DMS79 treated with DMSO at 0.1 percent for 48 hours (cell line): ENCODE measurements around the gene RNF14.
"Not testable (repeated sequence)": the region's sequence is repeated elsewhere in the genome, so short reads cannot be mapped to it uniquely, and the experiment has no call there.

Source experiments
- DNase-seq: peaks from one replicate; lab custom pipeline; 2025; lab: John Stamatoyannopoulos, UW

RNF14 gene, protein sequence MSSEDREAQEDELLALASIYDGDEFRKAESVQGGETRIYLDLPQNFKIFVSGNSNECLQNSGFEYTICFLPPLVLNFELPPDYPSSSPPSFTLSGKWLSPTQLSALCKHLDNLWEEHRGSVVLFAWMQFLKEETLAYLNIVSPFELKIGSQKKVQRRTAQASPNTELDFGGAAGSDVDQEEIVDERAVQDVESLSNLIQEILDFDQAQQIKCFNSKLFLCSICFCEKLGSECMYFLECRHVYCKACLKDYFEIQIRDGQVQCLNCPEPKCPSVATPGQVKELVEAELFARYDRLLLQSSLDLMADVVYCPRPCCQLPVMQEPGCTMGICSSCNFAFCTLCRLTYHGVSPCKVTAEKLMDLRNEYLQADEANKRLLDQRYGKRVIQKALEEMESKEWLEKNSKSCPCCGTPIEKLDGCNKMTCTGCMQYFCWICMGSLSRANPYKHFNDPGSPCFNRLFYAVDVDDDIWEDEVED

GRCh38 chr5:141968914-141969608, at the start of gene RNF14:
Gene RNF14, plus strand, starts transcription at chr5:141969105. Its CDS starts 4,484 bp downstream, at chr5:141973589.
- DNase-seq, result peak; percentile 62

- DNase-seq, result no peak
These were observed 49.4 kb upstream of the RNF14 start for GRCh38 chr5:141919218-141920119.

DNA sequence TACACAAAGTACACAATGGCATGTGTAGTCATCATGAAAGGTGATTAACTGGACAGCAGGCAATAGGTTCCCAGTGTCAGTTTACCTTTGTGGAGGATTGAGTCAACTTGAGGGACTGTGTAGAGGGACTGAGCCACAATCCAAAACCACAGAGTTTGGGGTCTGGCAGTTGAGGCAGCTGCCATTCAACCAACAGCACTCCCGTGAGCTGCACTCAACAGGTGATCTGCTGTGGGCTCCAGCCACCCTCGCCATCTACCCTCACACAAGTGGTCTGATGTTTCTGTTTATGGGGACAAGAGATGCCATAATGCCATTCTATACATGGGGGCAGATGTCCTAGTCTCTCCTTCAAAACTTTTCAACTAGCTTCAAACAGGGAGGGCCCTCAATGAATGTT, 48.1 kb upstream of the RNF14 start:
- no peak for DNase-seq

- DNase-seq, result not testable (repeated sequence)
These were observed 46.0 kb upstream of the RNF14 start for GRCh38 chr5:141922827-141923447.

- peak; percentile 74 for DNase-seq
These were observed 45.2 kb upstream of the RNF14 start, which contains the start of gene DELE1 for GRCh38 chr5:141923448-141924313. Gene DELE1, plus strand, starts transcription at chr5:141923871. Its CDS starts 71 bp downstream, at chr5:141923942.

DNA sequence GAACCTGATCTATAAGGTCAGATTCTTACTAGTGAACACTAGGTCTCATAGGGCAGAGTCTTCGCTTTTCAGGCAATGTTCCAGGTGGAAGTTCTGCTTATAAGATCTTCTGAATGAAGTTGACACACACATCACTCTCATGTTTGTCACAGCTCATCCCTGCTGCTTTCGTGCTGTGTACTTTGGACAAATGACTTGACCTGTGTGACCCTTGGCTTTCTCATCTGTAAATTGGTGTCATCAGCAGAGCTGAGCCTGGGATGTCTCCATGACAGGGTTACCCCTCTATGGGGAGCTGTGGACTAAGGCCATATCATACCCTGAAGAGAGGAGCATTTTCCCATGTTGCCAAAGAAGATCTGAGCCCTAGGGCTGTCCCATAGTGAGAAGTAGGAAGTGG, 42.5 kb upstream of the RNF14 start:
- no peak for DNase-seq

DNA sequence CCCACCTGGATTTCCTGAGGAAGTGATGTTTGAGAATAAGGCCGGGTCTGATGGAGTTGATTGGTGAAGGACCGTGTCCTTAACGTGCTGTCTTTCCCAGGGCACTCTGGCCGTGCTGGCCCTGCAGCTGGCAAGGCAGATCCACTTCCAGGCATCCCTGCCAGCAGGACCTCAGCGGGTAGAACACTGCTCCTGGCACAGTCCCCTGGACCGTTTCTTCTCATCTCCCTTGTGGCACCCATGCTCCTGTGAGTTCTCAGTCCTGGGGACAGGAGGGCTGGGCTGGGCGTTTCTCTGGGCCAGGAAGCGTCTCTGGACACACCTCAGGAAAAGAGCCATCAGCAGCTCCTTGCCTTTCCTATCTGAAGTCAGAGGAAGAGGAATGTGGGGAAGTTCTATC, 40.9 kb upstream of the RNF14 start:
- DNase-seq, result no peak

DNA sequence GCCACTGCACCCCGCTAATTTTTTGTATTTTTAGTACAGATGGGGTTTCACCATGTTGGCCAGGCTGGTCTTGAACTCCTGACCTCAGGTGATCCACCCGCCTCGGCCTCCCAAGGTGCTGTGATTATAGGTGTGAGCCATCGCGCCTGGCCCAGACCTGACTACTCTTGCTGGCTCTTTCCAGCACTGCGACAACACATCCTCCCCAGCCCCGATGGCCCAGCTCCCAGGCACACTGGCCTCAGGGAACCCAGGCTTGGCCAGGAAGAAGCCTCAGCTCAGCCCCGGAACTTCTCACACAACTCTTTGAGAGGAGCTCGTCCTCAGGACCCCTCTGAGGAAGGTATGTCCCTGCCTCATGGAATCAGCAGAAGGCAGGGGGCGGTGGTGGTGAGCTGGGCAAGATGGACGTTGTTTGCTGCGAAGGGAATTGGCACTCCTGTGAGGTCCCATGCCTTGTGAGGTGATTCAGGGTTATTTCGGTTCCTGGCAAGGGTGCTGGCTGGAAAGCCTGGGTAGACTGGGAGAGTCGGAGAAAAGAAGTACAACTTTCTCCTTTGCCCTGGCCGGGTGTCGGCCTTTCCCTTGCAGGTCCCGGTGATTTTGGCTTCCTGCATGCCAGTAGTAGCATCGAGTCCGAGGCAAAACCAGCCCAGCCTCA, 39.4 kb upstream of the RNF14 start:
- DNase-seq, result no peak

- no peak for DNase-seq
These were observed 37.2 kb upstream of the RNF14 start for GRCh38 chr5:141931694-141932093.

- no peak for DNase-seq
These were observed 35.8 kb upstream of the RNF14 start for GRCh38 chr5:141933151-141933550.

DNA sequence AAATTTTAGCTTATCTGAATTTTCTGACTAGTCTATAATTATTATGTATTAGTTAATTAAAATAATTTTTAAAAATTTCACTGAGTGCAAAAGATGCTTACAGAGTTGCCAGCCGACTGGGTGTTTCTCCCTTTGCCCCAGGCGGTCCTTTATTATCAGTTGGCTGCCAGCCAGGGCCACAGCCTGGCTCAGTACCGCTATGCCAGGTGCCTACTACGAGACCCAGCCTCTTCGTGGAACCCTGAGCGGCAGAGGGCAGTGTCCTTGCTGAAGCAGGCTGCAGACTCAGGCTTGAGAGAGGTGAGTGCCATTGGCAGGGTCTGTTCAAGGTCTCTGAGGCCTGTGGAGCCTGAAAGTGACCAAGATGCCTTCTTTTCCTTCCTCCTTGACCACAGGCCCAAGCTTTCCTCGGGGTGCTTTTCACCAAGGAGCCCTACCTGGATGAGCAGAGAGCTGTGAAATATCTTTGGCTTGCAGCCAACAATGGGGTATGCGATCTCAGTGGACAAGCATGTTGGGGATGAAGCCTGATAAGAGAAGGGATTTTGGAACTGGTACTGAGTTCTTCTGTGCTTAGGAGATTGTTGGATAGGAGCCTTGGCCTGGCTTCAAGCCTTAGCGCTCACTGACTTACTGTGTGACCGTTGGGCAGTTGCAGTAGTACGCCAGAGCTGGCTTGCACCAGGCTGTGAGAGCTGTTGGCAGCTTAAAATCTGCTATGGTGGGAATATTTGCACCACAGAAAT, 34.6 kb upstream of the RNF14 start:
- peak; percentile 33 for DNase-seq

DNA sequence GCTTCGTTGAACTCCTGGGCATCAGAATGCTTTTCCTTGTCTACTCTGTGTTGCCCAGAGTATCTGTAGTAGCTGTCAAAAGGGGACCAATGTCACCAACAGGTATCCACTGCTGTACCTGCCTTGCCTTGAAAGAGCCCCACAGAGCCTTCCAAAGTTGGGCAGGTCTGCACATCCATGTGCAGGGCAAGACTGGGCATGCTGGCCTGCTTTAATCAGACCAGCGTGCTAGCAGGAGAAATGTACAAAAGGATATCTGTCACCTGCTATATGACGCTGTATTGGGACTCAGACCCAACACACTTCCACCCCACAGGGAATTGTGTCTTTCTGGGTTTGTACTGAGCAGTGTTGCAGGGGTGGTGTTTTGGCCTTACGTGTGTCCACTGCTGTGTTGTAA, 33.4 kb upstream of the RNF14 start:
- DNase-seq, result no peak

- no peak for DNase-seq
These were observed 28.1 kb upstream of the RNF14 start for GRCh38 chr5:141940695-141941271.

GRCh38 chr5:141941307-141941706, 27.6 kb upstream of the RNF14 start:
- no peak for DNase-seq

GRCh38 chr5:141941779-141942178, 27.1 kb upstream of the RNF14 start:
- DNase-seq, result no peak

- no peak for DNase-seq
These were observed 26.6 kb upstream of the RNF14 start for GRCh38 chr5:141942185-141942857.

GRCh38 chr5:141944076-141944475, 24.8 kb upstream of the RNF14 start:
- no peak for DNase-seq

DNA sequence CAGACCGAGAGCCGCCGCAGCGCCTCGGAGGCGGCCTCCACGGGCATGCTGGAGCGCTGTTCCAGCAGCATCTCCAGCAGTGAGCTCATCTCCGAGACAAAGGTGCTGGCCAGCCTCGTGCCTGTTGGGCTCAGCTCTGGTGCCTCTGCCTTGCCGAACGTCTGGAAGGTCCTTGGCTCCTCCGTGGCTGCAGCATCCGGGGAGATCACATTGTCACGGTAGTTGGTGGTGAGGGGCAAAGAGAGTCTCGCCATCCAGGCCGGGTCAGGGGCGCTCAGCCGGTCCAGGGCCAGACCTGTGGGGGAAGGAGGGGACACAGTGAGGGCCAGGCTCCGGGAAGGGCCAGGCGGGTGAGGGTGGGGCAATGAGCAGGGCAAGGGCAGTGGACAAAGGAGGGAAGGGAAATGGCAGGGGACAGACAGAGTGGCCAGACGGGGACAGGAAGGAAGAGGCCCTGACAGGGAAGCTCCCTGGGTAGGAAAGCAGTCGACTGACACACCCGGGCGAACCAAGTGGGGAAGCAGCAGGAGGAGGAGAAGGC, 23.3 kb upstream of the RNF14 start:
- DNase-seq, result no peak
